ENCODE results near the gene NR2F2.

The NR2F2 gene

DNA sequence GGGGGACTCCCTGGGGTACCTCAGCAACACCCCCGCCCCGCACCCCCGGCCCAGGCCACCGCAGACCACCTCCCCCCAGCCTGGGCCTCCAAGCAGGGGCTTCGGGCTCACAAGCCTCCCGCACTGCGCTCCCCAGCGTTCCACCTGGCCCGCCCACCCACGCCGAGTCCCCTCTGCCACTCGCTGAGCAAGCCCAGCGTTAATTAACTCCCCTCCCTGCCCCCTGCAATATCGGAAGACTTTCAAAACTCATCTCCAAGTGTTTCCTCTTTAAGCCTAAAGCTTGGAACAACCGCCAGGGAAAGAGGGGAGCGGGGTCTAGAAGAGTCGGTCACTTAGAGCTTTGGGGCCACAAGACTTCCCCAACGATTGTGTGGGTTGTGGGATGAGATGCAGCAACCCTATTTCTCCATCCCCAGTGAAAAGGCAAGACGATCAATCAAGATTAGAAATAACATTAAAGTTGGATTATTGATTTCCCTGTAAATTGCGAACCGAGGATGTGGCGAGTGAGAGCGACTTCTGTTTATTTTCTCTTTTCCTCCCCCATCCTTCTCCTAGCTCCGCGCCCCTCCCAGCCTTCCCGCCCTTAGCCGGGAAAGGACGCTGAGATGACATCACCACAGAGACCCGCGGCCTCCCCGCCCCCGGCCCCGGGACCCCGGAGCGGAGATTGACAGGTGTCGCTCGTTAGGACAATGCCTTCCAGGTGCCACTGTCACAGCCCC is 30.2 kb downstream of the NR2F2 start:
- TF ChIP-seq, protein P1, sequence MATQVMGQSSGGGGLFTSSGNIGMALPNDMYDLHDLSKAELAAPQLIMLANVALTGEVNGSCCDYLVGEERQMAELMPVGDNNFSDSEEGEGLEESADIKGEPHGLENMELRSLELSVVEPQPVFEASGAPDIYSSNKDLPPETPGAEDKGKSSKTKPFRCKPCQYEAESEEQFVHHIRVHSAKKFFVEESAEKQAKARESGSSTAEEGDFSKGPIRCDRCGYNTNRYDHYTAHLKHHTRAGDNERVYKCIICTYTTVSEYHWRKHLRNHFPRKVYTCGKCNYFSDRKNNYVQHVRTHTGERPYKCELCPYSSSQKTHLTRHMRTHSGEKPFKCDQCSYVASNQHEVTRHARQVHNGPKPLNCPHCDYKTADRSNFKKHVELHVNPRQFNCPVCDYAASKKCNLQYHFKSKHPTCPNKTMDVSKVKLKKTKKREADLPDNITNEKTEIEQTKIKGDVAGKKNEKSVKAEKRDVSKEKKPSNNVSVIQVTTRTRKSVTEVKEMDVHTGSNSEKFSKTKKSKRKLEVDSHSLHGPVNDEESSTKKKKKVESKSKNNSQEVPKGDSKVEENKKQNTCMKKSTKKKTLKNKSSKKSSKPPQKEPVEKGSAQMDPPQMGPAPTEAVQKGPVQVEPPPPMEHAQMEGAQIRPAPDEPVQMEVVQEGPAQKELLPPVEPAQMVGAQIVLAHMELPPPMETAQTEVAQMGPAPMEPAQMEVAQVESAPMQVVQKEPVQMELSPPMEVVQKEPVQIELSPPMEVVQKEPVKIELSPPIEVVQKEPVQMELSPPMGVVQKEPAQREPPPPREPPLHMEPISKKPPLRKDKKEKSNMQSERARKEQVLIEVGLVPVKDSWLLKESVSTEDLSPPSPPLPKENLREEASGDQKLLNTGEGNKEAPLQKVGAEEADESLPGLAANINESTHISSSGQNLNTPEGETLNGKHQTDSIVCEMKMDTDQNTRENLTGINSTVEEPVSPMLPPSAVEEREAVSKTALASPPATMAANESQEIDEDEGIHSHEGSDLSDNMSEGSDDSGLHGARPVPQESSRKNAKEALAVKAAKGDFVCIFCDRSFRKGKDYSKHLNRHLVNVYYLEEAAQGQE (IDR thresholded peaks at IDR 0.05; ENCODE audit: insufficient read depth in 1 of 2, low read depth in 2 of 2, low read length in 2 of 2), result no peak
- TF ChIP-seq FOXP2 (optimal IDR thresholded peaks at IDR 0.05; ENCODE audit: borderline replicate concordance, extremely low read depth, extremely low read length, insufficient read depth), result no peak
- TF ChIP-seq POLR2AphosphoS5 (IDR thresholded peaks at IDR 0.05; ENCODE audit: low read depth, low read length), result no peak
- TF ChIP-seq SIN3A (IDR thresholded peaks at IDR 0.05; ENCODE audit: borderline replicate concordance, insufficient read depth, low read length), result no peak
- TF ChIP-seq TAF1 (IDR thresholded peaks at IDR 0.05; ENCODE audit: borderline replicate concordance, insufficient read depth, low read length), result no peak

DNA sequence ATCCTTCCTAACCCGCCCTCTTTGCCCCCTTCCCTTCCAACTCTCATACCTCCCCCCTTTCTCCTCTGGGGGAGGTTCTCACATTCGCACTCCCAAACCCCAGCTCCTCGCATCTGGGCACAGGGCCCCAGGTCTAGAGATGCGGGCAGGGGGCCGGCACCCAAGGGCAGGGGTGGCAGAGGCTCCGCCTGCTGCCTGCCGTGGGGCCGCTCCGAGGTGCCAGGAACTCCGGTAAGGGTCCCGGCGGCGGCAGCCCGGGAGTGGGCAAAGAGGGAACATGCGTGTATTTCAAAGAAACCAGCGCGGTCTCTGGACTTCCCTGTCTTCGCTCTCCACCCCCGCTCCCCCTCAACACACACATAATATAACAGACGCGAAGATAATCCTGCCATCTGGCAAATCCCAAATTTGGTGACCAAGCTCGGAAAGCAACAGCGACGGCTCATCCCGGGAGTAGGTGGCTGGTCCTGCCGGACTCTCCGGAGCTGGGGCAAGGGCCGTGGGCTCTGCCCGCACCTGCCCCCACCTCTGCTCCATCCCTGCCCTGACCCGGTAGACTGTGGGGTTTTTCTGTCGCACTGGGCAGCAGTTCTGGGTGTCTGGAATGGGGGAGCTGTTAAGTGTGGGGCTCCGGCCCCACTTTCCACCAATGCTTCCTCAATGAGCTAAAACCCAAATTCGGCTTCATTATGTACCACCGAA is 31.0 kb downstream of the NR2F2 start:
- no peak for TF ChIP-seq SIN3A (IDR thresholded peaks at IDR 0.05; ENCODE audit: borderline replicate concordance, insufficient read depth, low read length)
- TF ChIP-seq, protein P1 (IDR thresholded peaks at IDR 0.05; ENCODE audit: insufficient read depth in 1 of 2, low read depth in 2 of 2, low read length in 2 of 2), result no peak
- no peak for TF ChIP-seq POLR2AphosphoS5 (IDR thresholded peaks at IDR 0.05; ENCODE audit: low read depth, low read length)
- TF ChIP-seq TAF1 (IDR thresholded peaks at IDR 0.05; ENCODE audit: borderline replicate concordance, insufficient read depth, low read length), result no peak
- no peak for TF ChIP-seq FOXP2 (optimal IDR thresholded peaks at IDR 0.05; ENCODE audit: borderline replicate concordance, extremely low read depth, extremely low read length, insufficient read depth)

DNA sequence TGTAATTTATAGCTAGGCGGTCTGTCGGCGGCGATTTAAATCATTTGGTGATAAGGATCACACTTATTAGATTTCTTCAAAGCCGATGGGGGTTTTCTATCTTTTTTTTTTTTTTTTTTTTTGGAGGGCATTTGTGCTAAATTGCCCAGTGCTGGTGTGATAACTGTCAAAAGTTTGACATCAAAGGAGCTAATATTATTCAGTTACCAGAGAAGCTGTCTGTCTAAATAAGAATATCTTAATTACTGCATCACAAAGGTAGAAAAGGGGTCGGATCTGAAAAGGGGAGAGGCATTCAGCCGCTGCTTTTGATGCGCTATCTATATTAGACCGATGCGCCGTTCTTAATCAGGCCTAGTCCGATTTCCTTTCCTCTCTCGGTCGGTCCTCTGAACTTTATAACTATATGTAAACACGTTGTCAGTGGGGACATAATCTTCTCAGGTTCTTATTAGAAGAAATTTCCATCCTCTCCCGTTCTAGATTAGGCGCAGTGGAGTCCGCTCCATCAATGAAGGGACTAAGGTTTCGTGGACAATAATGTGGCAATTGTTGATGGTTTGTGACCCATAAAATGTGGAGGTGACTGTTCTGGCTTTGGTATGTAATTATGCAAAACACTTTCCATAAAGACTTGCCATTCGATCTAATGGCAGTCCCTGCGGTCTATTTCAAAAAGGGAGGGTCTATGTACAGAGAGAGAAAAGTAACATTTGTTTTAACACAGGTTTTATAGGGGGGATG is 31.7 kb downstream of the NR2F2 start:
- TF ChIP-seq SIN3A (IDR thresholded peaks at IDR 0.05; ENCODE audit: borderline replicate concordance, insufficient read depth, low read length) (no peak), POLR2AphosphoS5 (IDR thresholded peaks at IDR 0.05; ENCODE audit: low read depth, low read length) (no peak), TAF1 (IDR thresholded peaks at IDR 0.05; ENCODE audit: borderline replicate concordance, insufficient read depth, low read length) (no peak), FOXP2 (optimal IDR thresholded peaks at IDR 0.05; ENCODE audit: borderline replicate concordance, extremely low read depth, extremely low read length, insufficient read depth) (no peak)
- TF ChIP-seq, protein P1 (IDR thresholded peaks at IDR 0.05; ENCODE audit: insufficient read depth in 1 of 2, low read depth in 2 of 2, low read length in 2 of 2), result no peak

DNA sequence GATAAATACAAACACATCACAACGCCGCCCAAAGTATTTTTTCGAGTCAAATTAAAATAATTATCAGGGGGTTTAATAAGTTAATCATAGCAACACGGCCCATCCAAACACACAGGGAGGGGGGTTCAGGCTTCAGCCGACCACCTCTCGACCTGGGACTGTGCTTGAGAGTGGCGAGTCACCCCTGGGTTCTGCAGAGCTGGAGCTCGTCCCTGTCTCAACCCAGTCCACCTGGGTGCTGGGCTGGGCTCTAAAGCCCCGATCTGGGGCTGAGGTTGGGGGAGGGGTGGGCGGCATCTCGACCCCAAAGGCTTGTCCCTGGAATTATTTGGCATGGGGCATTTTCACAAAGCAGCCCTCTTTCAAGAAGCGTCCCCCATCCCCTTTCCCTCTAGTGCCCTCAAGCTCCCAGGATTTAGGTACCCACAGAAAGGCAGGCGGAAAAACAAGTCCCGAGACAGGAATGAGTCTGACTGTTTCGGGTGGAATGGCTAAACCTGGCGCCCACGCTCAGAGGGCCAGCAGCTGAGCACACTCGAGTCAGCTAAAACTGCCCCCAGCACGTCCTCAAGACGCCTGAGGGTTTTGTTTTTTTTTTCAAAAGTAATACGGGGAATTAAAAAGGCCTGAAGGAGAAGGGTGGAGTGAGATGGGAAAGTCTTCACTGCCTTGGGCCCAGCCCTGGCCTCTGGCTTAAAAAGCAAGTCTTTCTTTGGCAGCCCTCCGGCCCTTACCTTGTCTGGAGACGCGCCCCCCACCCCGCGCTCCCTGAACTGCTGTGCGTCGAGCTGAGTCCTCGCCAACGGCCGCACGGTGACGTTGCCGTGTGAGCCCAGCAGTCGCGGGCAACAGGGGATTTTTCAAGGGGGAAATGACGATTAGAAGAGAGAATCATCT is 32.5 kb downstream of the NR2F2 start:
- no peak for TF ChIP-seq TAF1 (IDR thresholded peaks at IDR 0.05; ENCODE audit: borderline replicate concordance, insufficient read depth, low read length)
- no peak for TF ChIP-seq FOXP2 (optimal IDR thresholded peaks at IDR 0.05; ENCODE audit: borderline replicate concordance, extremely low read depth, extremely low read length, insufficient read depth)
- no peak for TF ChIP-seq POLR2AphosphoS5 (IDR thresholded peaks at IDR 0.05; ENCODE audit: low read depth, low read length)
- TF ChIP-seq SIN3A (IDR thresholded peaks at IDR 0.05; ENCODE audit: borderline replicate concordance, insufficient read depth, low read length), result no peak
- TF ChIP-seq, protein P1 (IDR thresholded peaks at IDR 0.05; ENCODE audit: insufficient read depth in 1 of 2, low read depth in 2 of 2, low read length in 2 of 2), result no peak

All from PFSK-1 (cell line).